NCI-H774 (cell line): ENCODE measurements around the gene B3GAT1.

ENCODE experiments used
- DNase-seq: peaks from one replicate; lab custom pipeline; 2025; lab: John Stamatoyannopoulos, UW

B3GAT1 gene

GRCh38 chr11:134441281-134441680 lies 29.2 kb upstream of the B3GAT1 start:
- DNase-seq: no peak

GRCh38 chr11:134440851-134441250 lies 28.8 kb upstream of the B3GAT1 start:
- no peak for DNase-seq

- no peak for DNase-seq
These were observed 26.8 kb upstream of the B3GAT1 start for GRCh38 chr11:134438542-134439537.

GRCh38 chr11:134437821-134438220 lies 25.8 kb upstream of the B3GAT1 start:
- no peak for DNase-seq

- DNase-seq: no peak
These were observed 24.7 kb upstream of the B3GAT1 start for GRCh38 chr11:134436781-134437180.

- no peak for DNase-seq
These were observed 21.8 kb upstream of the B3GAT1 start for GRCh38 chr11:134433806-134434205.

GRCh38 chr11:134433251-134433650 lies 21.2 kb upstream of the B3GAT1 start:
- DNase-seq: no peak

- no peak for DNase-seq
These were observed 20.7 kb upstream of the B3GAT1 start for GRCh38 chr11:134432776-134433175.

- DNase-seq: no peak
These were observed 17.1 kb upstream of the B3GAT1 start for GRCh38 chr11:134429106-134429505.

- DNase-seq: no peak
These were observed 13.9 kb upstream of the B3GAT1 start for GRCh38 chr11:134425816-134426536.

GRCh38 chr11:134425413-134425812 lies 13.4 kb upstream of the B3GAT1 start:
- DNase-seq: no peak

GRCh38 chr11:134423106-134423505 lies 11.1 kb upstream of the B3GAT1 start:
- no peak for DNase-seq

- DNase-seq: no peak
These were observed 6.1 kb upstream of the B3GAT1 start for GRCh38 chr11:134417871-134418840.

- no peak for DNase-seq
These were observed 4.7 kb upstream of the B3GAT1 start for GRCh38 chr11:134416726-134417125.

- DNase-seq: no peak
These were observed 3.0 kb upstream of the B3GAT1 start for GRCh38 chr11:134414766-134415765.

- no peak for DNase-seq
These were observed 2.0 kb upstream of the B3GAT1 start for GRCh38 chr11:134413826-134414731.

- no peak for DNase-seq
These were observed 1.2 kb upstream of the B3GAT1 start for GRCh38 chr11:134413043-134413825.

GRCh38 chr11:134410766-134411165 lies 1.3 kb downstream of the B3GAT1 start:
- DNase-seq: no peak
